GM12873 (cell line): ENCODE data around the gene DOCK10.
A peak's percentile ranks its signal among the peaks of the same experiment; 100 is the strongest.

Experiments used
- CTCF ChIP-seq: IDR thresholded peaks from 2 replicates; pipeline ENCODE4 v1.5.1; 2012; ENCODE audit warnings: low read depth, mild to moderate bottlenecking, moderate library complexity, low read length, control low read depth; ENCODE audit not compliant: insufficient read depth; ENCODE audit errors: missing control alignments

DOCK10 gene

GRCh38 chr2:224781400-224781799, 260.9 kb downstream of the DOCK10 start:
- TF ChIP-seq CTCF: no peak

GRCh38 chr2:224780823-224781222, 261.4 kb downstream of the DOCK10 start:
- no peak for TF ChIP-seq CTCF

- no peak for TF ChIP-seq CTCF
Measured at GRCh38 chr2:224780106-224780505, 262.2 kb downstream of the DOCK10 start.

- TF ChIP-seq CTCF: peak; percentile 65
Measured at GRCh38 chr2:224778474-224778877, 263.8 kb downstream of the DOCK10 start.

GRCh38 chr2:224777559-224777930, 264.7 kb downstream of the DOCK10 start:
- no peak for TF ChIP-seq CTCF

- TF ChIP-seq CTCF: no peak
Measured at GRCh38 chr2:224776795-224777558, 265.3 kb downstream of the DOCK10 start.

- no peak for TF ChIP-seq CTCF
Measured at GRCh38 chr2:224775647-224776046, 266.6 kb downstream of the DOCK10 start.
